DMS 273 (cell line): ENCODE results near the gene MRPL33.

ENCODE experiments used
- DNase-seq: peaks from one replicate; lab custom pipeline; 2025; ENCODE audit not compliant: unreplicated experiment; lab: John Stamatoyannopoulos, UW

Gene MRPL33

DNA sequence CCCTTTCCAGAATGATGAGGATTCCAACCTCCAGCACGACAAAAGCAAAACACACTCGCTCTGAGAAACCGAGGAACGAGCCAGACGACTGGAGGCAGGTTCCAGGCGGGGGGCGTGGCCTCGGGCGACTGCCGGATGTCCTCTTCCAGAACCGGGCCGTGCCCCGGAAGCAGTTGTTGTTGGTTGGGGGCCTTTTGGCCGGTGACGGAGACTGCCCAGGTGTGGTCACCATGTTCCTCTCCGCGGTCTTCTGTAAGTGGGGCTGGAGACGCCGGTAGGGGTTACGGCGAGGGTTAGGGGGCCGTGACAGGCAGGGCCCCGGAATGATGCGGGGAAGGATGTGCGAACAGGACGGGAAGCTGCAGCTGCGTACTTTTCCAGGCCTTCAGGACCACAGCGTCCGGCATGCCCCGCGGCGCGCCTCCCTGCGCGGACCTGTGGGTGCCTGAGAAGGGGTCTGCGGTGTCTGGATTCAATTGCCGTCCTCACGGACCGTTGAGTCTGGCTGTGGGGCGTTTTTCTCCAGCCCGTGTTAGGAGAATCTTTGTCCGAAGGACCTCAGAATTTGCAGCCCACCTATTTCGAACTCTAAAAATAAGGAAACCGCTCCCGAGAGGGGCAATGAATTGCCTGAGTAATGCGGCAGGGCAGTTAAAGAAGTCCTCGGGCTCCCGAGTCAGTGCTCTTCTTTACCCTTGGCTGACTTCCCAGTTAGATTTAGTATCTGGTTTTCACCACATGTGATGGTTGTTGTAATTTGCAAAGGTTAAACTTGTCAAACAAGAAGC lies at the start of gene MRPL33:
Gene MRPL33 (plus strand): TSS at position 172 of the 788 bp plus-strand sequence. CDS start 59 bp downstream, at position 231.
- peak; percentile 97 for DNase-seq

DNA sequence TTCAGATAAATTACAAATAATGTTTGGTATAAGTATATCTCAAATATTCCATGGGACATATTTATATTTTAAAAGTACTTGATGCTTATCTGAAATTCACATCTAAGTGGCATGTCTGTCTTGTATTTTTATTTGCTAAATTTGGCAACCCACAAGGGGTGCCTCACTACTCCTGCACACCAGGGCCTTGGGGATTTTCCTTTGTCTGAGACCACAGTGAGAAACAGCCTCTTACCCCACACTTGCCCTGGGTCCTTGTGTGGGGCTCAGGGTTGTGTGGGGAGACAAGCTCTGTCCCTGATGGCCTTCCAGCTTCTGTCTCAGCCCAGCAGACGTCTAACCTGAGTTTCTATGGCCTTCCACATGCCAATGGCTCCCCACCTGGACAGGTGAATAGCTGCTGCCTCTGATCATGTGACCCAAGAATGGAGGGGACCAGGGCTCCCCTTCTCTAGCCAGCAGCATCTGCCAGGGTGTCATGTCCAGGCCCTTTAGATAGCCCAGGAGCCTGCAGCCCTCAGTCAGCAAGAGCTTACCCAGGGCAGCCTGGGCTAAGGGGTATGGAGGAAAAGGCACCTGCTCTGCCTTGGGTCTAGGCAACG lies 49.5 kb upstream of the MRPL33 start:
- DNase-seq = no peak

DNA sequence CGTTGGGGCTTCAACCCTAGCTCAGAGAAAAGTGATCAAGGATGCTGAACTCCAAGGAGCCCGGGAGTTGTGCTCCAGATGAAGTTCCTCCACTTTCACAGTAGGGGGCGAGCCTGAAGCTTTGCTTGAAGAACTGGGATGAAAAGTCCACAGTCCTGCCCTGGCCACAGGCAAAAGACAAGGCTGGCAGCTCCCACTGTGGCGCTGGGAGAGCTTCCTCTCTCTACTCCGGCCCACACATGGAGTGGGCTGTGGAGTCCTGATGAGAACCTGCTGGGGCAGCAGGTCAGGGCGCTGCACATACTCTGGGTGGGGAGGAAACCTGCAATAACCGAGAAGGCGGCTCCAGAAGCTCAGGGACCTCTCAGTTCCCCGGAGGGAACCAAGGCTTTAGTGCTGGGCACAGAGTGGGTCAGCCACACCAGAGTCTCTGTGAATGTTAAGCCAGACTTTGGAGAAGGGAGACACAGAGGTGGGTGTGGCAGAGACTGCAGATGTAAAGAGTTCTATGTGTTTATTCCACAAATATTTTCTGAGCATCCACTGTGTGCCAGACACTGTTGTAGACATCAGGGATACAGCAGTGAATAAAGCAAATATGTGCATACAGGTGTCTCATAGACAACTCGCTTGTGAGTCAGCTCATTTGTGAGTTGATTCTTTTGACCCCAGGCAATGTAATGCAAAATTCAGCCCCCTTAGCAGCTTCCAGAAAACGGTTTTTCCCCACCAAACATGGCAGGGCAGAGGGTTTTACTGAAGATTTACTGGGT lies 48.0 kb upstream of the MRPL33 start:
- peak; percentile 84 for DNase-seq

DNA sequence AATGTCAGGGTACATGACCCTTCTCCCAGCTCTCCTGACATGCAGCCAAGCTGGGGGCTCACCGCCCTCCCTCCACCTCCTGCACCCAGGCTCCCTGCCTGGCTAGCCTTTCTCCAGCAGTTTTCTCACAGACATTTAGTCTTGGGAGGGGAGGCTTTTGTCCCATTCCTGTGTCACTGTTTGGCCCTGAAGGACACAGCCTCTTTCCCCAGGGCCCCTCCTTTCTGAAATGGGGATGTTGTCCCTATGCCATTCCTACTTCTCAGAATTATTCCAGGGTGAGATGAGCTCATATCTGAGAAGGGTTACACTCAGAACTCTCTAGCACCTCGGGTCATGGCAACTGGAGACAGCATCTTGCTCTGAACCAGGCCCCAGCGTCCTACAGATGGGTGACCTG lies 47.3 kb upstream of the MRPL33 start:
- DNase-seq = no peak

DNA sequence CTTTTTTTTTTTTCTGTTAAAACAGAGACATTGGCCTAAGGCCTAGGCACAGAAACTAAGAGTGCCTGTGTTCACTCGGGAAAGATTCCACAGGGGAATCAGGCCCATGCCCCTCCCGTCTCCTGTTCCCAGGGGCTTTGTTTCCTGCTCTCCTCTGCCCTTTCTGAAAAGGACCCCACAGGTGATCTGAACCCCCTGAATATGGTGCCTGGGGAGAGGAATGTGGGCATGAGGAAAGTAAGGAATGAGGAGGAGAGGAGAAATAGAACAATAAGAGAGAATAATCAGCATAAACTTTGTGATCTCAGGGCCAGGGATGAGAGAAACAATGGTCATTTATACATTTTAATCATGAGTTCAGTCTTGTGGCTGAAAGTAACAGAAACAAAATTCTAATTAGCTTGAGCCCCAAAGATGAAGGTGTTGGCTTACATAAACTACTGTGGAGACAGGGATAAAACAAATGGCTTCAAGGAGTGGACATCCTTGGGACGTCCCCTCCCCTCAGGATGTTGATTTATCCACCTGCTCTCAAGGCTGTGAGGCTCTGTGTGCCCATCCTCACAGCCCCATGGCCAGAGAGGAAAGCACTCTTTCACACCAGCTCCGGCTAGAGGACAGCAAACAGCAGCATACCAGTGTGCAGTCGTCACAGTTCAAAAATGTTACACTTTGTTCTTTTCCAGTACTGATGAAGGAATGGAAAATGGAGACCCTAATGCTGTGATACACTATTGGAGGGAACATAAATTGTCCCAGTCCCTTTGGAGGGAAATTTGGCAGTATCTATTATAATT lies 46.4 kb upstream of the MRPL33 start:
- DNase-seq = no peak

DNA sequence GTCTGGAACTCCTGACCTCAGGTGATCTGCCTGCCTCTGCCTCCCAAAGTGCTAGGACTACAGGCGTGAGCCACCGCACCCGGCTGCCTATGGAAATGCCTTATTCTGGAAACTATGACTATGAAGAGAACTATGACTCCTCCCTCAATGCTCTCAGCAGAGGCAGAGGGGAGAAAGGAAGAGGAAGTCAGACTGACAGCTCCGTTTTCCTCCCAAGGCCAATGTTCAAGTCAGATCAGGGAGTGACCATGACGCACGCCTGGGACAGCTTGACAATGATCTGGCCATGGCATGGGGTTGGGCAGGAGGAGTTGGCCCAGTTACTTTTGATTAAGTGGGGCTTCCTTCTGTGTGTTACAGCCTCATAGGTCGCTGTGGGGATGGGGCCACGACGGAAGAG lies 44.3 kb upstream of the MRPL33 start:
- no peak for DNase-seq

DNA sequence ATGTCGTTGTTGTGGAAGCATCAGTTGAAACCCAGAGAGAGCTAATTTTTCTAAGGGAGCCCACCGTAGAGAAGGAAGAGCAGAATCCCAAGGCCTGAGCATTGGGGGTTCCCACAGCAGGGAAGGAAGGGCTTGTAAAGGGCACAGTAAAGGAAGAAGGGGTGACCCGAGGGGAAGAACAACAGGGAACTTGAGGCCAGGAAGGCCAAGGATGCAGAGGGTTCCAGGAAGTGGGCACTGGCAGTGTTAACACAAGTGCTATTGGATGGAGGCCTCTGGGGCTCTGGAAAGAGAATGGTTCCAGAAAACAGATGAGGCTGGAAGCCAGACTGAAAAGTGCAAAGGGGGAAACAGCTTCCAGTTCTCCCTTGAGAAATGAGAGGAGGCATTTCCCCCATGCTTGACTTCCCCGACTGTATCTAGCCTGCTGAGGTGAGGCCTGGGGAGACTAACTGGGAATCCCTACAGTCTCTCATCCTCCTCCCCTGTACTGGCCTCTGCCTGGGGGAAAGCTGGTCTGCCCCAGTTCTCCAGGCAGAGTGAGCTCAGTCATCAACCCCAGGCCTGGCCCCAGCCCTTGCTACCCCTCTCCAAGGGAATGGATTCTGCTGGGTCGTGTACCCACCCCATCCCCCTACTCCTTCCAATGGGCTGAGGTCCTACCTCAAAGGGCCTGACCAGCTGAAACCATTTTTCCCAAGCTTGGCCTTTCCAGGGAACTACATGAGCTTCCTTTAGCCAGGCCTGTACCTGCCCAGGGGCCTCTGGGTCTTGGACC lies 43.2 kb upstream of the MRPL33 start:
- no peak for DNase-seq

DNA sequence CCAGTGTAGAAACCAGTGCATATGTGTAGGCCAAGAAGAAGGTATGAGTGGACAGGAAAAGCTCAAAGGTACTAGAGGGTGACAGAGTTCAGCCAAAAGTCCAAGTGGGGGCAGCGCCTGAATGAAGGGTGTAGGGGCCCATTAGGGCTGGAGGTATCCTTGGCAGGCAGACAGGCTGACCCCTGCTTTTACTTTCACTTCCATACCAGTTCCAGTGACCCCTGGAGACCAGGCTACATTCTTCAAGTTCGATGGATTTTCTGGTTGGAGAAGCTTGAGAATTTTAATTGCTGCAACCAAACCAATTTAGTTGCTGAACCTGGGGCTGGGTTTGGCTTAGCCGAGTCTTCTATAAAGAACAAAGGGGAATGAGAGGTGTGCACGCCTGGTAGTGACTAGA lies 42.3 kb upstream of the MRPL33 start:
- no peak for DNase-seq

DNA sequence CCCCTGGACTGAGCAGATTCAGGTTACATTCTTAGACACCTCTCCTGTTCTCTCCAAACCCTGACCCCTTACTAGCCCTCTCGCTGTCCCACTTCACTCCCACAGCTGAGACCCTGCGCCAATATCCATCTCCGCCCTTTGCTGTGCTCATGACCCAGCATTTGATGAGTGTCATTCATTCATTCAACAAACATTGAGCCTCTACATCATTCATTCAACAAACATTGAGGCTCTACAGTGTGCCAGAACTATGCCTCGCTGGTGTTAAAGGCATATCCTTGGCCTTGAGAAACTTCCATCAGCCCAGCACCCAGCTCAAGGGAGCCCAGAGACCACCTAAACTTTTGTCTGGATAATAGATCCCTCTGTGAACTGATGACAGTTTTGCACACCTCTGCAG lies 41.9 kb upstream of the MRPL33 start:
- DNase-seq = no peak

DNA sequence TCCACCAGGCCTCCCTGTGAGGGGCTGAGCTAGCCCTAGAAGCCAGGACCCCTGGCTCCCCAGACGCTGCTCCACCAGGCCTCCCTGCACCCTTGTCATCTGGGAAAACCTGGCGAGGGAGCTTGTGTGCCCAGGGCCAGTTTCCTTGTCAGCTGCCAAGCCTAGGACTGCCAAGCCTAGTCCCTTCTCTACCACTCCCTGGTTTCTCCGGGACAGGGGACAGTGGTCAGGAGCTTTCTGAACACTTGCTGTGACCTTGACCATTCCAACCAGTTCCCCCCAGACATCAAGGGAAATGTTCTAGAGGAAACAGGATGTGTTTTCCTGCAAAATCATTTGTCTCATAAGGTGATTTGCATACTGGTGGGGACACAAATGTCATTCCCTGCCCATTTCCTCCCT lies 41.3 kb upstream of the MRPL33 start:
- no peak for DNase-seq

DNA sequence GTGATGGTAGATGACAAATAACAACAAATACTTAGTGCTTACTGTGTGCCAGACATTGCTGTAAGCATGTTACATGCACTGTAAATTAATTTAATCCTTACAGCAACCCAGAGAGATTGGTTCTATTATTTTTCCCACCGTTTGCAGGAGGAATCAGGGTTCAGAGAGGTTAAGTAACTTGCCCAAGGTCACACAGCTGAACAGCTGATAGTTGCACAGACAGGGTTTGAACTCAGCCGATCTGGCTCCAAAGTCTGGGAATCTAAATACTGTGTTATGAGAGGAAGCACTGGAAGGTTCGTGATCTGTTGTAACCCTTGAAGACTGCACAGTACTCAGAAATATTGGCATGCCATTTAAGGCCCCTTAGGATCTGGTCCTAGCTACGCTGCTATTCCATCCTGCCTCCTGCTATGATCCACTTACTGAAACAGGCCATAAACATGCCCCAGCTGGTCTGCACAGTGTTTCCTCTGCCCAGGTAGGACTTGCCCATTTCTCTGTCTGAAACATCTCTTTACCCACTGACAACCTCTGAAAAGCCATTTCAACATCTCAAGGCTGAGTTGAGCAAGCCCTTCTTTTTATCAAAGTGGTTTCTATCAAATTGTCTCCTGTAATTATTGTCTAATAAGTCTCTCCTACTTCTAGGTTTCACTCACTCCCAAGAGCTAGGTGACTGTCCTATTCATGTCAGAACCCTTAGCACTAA lies 40.4 kb upstream of the MRPL33 start:
- no peak for DNase-seq

DNA sequence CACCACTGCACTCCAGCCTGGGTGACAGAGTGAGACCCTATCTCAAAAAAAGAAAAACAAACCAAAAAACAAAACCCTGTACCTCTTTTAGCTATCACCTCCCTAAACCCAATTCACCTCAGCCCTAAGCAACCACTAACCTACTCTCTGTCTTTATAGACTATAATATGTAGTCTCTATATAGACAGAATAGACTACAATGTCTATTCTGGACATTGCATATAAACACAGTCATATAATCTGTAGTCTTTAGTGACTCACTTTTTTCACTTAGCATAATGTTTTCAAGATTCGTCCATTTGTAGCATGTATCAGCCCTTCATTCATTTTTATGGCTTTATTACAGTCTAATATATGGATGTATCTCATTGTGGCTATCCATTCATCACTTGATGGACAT lies 37.2 kb upstream of the MRPL33 start:
- no peak for DNase-seq

DNA sequence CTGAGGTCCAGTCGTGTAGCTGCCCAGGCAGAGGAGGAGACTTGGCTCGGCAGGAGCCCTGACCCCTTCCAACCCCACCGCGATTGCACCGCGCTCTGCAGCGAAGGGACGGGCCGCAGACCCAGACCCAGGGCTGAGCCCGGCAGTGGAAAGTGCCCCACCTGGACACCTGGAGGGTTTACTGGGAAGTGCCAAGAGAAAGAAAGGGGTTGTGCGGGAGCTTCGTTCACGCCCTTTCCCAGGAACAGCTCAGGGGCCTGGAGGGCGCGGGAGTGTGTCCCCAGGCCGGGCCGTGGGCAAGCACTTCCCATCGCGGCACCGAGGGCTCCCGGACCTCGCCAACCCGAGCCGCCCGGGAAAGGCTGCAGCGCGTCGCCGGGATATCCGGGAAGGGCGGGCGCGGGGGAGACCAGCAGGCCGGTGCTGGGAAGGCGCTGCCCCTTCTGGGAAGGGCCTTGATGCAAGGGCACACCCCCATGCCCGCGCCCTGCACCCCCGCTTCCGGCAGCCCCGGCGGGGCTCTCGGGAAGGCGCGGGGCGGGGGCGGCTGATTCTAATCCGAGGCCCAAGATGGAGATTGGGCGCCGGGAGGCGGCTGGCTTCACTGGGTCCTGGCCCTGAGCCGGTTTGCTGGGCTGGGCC lies 36.1 kb upstream of the MRPL33 start:
- peak; percentile 90 for DNase-seq

DNA sequence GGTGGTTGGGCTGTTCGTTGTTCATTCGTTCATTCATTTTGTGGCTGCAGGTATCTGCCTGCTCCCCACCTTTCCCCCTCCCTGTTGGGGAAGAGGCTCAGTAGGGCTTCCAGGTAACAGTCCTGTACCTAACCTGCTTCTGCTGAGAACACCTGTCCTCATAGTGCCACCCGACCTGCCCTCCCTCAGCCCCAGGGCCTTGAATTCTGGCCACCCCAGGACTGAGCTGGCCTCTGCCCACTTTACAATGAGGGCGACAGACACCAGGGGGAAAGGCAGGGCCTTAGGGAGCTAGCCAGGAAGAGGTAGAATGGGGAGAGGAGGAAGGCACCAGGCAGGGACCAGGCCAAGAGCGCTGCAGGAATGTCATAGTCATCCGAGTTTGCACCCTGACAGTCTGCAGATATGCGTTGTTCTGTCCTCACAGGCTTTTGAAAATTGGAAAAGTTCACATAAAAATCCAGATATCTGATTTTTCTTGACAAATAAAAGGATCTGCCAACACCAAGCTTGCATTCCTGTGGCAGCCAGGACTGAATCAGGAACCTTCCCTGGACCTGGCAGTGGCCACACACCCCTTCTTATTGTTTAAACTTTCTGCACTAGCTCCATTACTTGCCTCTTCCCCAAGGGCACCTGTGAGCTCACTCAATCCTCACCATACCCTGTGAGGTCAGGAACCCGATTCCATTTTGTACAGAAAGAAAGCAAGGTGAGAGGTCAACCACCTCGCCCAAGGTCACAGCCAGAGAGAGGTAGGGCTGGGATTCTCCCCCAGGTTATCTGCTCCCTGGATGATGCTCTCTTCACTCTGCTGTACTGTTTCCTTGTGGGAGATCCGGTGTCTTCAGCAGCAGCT lies 35.3 kb upstream of the MRPL33 start:
- no peak for DNase-seq

DNA sequence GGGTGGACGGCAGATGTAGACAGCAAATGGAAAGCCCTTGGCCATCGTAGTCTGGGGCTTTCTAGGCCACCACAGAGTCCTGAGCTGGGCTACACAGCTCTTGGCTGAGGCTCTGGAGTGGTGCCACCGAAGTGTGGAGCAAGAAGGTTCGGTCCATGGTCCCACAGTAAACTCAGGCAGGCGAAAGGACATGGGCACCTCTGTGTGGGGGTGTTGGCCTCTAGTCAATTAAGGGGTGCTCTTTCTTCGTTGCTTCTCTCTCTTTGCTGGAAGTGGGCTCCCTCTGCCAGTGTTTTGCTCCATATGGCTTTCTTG lies 34.7 kb upstream of the MRPL33 start:
- no peak for DNase-seq

DNA sequence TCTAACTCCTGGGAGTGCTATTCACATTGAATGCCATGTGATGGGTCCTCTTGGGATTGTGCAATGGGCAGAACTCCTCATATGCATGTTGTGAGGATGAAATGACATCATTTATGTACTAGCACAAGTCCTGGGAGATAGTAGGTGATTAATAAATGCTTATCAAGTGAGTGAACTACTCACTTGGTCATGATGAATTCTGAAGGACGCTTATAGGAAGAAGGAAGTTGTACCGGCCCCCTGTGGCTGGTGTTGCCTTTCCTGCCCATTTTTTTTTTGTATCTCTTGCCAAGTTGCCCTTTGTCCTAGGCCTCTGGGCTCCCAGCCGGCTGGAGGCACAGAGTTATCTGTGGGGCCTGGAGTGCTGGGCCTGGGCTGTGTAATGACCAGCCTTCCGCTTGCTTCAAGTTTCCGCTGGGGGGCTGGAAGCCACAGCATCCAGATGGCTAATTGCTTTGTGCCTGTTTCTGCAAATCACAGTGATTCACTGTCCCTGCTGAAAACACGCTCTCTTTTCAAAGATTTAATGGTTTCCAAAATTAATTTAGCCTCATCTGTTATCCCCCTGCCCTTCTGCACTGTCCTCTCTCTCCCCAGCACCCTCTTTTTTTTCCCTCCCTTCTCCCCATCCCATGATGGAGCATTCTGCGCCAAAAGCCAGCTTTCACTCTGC lies 33.7 kb upstream of the MRPL33 start:
- peak; percentile 77 for DNase-seq

DNA sequence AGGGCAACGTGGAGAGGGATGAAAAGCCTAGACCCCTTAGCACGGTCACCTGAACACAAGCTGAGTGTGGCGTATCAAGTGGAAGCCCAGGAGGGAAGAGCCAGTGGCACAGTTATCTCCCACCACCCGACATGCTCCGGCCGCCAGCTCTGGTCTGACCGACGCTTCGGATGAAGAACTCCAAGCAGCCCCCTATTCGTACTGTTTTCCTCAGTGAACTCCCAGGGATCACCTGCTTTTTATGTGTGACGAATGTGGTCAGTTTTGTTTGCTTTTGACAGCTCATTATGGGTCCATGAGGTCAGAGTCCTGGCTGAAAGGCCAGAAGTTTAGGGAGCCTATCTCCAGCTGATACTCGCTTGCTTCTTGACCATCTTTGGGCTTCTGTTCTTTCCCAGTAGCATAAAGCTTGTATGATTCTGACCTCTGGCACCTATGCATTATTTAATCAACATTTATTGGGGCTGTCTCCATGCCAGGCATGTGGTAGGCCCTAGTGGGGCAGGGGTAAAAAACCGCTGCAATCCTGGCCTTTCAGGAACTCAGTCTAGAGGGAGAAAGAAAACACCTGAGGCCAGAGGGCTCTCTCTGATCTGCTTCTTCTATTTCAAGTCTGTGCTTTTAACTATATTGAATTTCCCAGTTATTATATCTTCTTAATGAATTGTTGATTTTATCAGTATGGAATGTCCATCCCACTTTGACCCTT lies 33.0 kb upstream of the MRPL33 start:
- no peak for DNase-seq

DNA sequence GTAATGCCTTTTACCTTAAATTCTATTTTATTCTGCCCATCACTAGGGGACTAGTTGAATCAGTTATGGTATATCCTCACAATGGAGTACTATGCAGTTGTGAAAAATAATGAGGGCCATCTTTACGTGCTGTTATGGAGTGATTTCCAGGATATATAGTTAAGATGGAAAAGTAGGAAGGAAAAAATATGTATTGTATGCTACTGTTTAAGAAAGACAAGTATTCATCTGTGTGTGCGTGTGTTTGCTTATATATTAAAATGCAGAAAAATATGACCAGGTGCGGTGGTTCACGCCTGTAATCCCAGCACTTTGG lies 32.5 kb upstream of the MRPL33 start:
- no peak for DNase-seq
